ENCODE measurements around the gene ATG4C. TPM values are rescaled to one million over a fixed set of nuclear protein-coding genes. Genes with fewer than 3 reads are reported as not detected.

ATG4C gene
- polyA plus RNA-seq, 1 donor (not counting 4 experiments of a cell fraction or from before 2014, with no cell fraction given) = 9.1 TPM

DNA sequence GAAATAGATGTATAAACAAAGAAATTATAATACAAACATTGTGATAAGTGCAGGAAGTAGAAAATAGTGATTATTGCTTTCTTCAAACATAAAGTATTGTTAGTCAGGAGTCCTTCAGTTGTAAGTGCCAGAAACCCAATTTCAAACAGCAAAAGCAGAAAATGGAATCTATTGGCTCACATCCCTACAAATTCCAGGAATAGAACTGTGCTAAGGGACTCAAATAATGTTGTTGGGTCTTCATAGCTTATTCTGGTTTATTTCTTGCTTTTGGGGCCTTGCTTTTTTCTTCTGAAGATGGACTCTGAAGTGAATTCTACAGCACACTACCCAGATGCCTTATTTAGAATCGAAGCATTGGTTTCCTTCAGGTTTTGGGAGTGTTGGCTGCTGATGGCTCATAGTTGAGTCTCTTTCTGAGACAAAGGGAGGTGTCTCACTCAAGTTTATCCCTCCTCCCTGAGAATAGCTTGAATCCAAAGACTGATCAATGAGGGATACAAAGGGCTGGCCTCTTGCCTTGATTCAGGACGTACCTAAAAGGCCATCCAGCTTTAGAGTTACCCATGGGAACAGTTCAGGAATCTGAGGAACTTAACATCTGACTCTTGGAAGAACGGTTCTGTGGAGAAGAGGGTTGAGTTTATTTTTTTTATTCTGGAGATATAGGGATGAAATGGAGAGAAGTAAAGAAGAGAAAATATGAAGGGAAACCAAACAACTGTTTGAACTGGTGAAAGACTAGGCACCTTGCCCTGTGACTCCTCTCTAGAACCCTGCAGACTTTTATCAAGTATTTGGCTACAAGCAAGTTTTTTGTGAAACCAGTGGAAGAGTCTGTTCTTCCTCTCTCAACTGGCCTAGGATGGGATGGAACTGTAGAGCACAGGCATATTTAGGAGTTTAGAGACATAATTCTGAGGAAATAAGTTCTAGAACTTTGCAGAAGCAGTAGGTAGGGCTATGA, 39.0 kb upstream of the ATG4C start:
- no peaks in the 10 kb centered on the region for H4K20me1 ChIP-seq (ENCODE audit: control insufficient read depth, extremely low read depth, insufficient read depth, low read length)
- H3K4me2 ChIP-seq (ENCODE audit: control insufficient read depth, extremely low read depth, insufficient read depth, low read depth, low read length) = no peak overlapping the region
- H3K27ac ChIP-seq (ENCODE audit: control insufficient read depth, insufficient read depth, low read length) = no peak overlapping the region
- TF ChIP-seq, protein P1, sequence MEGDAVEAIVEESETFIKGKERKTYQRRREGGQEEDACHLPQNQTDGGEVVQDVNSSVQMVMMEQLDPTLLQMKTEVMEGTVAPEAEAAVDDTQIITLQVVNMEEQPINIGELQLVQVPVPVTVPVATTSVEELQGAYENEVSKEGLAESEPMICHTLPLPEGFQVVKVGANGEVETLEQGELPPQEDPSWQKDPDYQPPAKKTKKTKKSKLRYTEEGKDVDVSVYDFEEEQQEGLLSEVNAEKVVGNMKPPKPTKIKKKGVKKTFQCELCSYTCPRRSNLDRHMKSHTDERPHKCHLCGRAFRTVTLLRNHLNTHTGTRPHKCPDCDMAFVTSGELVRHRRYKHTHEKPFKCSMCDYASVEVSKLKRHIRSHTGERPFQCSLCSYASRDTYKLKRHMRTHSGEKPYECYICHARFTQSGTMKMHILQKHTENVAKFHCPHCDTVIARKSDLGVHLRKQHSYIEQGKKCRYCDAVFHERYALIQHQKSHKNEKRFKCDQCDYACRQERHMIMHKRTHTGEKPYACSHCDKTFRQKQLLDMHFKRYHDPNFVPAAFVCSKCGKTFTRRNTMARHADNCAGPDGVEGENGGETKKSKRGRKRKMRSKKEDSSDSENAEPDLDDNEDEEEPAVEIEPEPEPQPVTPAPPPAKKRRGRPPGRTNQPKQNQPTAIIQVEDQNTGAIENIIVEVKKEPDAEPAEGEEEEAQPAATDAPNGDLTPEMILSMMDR (optimal IDR thresholded peaks at IDR 0.05 in 1 of 3, IDR thresholded peaks at IDR 0.05 in 1 of 3, conservative IDR thresholded peaks at IDR 0.05 in 1 of 3; ENCODE audit: extremely low read depth in 1 of 3, insufficient read depth in 2 of 3, low read length in 3 of 3) = no peak
- no peak for TF ChIP-seq EZH2 (IDR thresholded peaks at IDR 0.05; ENCODE audit: low read length)
- no peaks in the 10 kb centered on the region for H3K36me3 ChIP-seq (ENCODE audit: control insufficient read depth in 2 of 2, extremely low read depth in 1 of 2, insufficient read depth in 2 of 2, low read length in 2 of 2)
- H3K79me2 ChIP-seq (ENCODE audit: control insufficient read depth, insufficient read depth, low read length) = no peaks in the 10 kb centered on the region
- no peak overlapping the region for H3K9ac ChIP-seq (ENCODE audit: control insufficient read depth, extremely low read depth, insufficient read depth, low read length)
- DNase-seq (ENCODE audit: low read depth, low spot score) (no peak), FAIRE-seq (no peak)
- H2AFZ ChIP-seq (ENCODE audit: control insufficient read depth, low read length) = no peak overlapping the region
- dilution Hi-C loops (cut with MboI; ENCODE audit: extremely low pct_ligation_motif_present, low sequenced_read_pairs) = no loop called here
- H3K4me1 ChIP-seq (ENCODE audit: control insufficient read depth, extremely low read depth, insufficient read depth, low read length) = peaks cover 4% of the 10 kb centered on the region
- H3K27me3 ChIP-seq (ENCODE audit: control insufficient read depth, extremely low read depth, insufficient read depth, low read length) = no peaks in the 10 kb centered on the region
- no peak overlapping the region for H3K4me3 ChIP-seq (ENCODE audit: control insufficient read depth in 2 of 3, extremely low read depth in 1 of 3, insufficient read depth in 2 of 3, low read depth in 1 of 3, low read length in 3 of 3)
- no peaks in the 10 kb centered on the region for H3K9me1 ChIP-seq (ENCODE audit: control insufficient read depth, extremely low read depth, insufficient read depth, low read length)
- H3K9me3 ChIP-seq (ENCODE audit: control insufficient read depth, low read depth, low read length) = no peaks in the 10 kb centered on the region

DNA sequence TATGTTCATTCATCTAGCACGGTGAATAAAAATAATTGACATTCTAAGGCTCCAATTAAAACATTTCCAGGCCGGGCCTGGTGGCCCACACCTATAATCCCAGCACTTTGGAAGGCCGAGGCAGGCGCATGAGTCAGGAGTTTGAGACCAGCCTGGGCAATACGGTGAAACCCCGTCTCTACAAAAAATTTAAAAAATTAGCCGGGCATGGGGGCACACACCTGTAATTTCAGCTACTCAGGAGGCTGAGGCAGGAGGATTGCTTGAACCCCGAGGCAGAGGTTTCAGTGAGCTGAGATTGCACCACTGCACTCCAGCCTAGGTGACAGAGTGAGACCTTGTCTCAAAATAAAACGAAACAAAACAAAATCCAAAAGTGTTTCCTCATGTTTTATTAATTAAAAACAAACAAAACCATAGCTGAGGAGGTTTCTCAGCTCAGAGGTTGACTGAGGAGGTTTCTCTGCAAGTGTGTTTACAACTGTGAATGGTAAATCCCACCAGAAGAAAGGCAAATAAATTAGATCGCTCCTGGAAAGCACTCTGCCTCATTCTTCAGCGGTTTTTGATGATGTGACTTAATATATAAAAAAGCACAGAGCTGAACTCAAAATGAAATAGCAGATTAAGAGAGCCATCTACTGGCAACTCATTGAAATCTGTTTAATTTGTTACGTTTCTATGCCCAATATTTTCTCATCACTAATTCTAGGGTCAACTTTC, 37.7 kb upstream of the ATG4C start:
- no peaks in the 10 kb centered on the region for H3K9me1 ChIP-seq (ENCODE audit: control insufficient read depth, extremely low read depth, insufficient read depth, low read length)
- H3K4me3 ChIP-seq (ENCODE audit: control insufficient read depth in 2 of 3, extremely low read depth in 1 of 3, insufficient read depth in 2 of 3, low read depth in 1 of 3, low read length in 3 of 3) = peak overlapping the region in 1 of 3 experiments; percentile 14
- H4K20me1 ChIP-seq (ENCODE audit: control insufficient read depth, extremely low read depth, insufficient read depth, low read length) = no peaks in the 10 kb centered on the region
- H3K4me1 ChIP-seq (ENCODE audit: control insufficient read depth, extremely low read depth, insufficient read depth, low read length) = peaks cover 4% of the 10 kb centered on the region
- dilution Hi-C loops (cut with MboI; ENCODE audit: extremely low pct_ligation_motif_present, low sequenced_read_pairs) = no loop called here
- peak overlapping the region; percentile 78 for H2AFZ ChIP-seq (ENCODE audit: control insufficient read depth, low read length)
- H3K9ac ChIP-seq (ENCODE audit: control insufficient read depth, extremely low read depth, insufficient read depth, low read length) = no peak overlapping the region
- TF ChIP-seq EZH2 (IDR thresholded peaks at IDR 0.05; ENCODE audit: low read length) = no peak
- TF ChIP-seq, protein P1 (optimal IDR thresholded peaks at IDR 0.05 in 1 of 3, IDR thresholded peaks at IDR 0.05 in 1 of 3, conservative IDR thresholded peaks at IDR 0.05 in 1 of 3; ENCODE audit: extremely low read depth in 1 of 3, insufficient read depth in 2 of 3, low read length in 3 of 3) = peak in 2 of 3 experiments; percentile 38 to 41
- no peaks in the 10 kb centered on the region for H3K79me2 ChIP-seq (ENCODE audit: control insufficient read depth, insufficient read depth, low read length)
- peak; percentile 73 for FAIRE-seq
- no peak for DNase-seq (ENCODE audit: low read depth, low spot score)
- H3K36me3 ChIP-seq (ENCODE audit: control insufficient read depth in 2 of 2, extremely low read depth in 1 of 2, insufficient read depth in 2 of 2, low read length in 2 of 2) = no peaks in the 10 kb centered on the region
- H3K4me2 ChIP-seq (ENCODE audit: control insufficient read depth, extremely low read depth, insufficient read depth, low read depth, low read length) = peak overlapping the region; percentile 58
- no peaks in the 10 kb centered on the region for H3K9me3 ChIP-seq (ENCODE audit: control insufficient read depth, low read depth, low read length)
- no peaks in the 10 kb centered on the region for H3K27me3 ChIP-seq (ENCODE audit: control insufficient read depth, extremely low read depth, insufficient read depth, low read length)
- no peak overlapping the region for H3K27ac ChIP-seq (ENCODE audit: control insufficient read depth, insufficient read depth, low read length)

All from keratinocyte (primary cell).